Measurements from ENCODE around the gene CDC45.

DNA sequence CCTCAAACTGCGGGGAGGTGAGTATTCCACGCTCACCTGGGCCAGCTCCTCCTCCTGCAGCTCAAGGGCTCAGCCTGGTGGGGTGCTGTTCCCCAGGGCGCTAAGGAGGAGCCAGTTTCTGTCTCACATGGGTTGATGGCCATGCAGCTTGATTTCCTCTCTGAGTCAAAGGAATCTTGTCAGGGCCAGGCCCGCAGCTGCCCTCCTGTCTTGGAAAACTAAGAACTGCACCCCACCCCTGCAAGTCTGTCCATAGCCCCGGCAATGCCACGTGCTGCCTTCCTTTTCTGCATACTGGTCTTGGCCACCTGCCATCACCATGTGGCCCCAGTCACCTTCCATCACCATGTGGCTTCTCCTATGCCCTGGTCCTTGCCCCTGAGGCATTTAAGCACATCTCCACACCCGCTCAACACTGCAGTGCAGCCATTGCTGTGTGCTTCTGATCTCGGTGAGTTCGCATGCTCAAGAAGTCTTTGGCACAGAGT lies 79.6 kb downstream of the CDC45 start:
- TF ChIP-seq POLR2A (IDR thresholded peaks at IDR 0.05; ENCODE audit: extremely low read depth, insufficient read length) (no peak), MAX (IDR thresholded peaks at IDR 0.05; ENCODE audit: low read depth, low read length) (no peak), MYC (IDR thresholded peaks at IDR 0.05; ENCODE audit: low read depth, low read length) (no peak)
- TF ChIP-seq, protein P1, sequence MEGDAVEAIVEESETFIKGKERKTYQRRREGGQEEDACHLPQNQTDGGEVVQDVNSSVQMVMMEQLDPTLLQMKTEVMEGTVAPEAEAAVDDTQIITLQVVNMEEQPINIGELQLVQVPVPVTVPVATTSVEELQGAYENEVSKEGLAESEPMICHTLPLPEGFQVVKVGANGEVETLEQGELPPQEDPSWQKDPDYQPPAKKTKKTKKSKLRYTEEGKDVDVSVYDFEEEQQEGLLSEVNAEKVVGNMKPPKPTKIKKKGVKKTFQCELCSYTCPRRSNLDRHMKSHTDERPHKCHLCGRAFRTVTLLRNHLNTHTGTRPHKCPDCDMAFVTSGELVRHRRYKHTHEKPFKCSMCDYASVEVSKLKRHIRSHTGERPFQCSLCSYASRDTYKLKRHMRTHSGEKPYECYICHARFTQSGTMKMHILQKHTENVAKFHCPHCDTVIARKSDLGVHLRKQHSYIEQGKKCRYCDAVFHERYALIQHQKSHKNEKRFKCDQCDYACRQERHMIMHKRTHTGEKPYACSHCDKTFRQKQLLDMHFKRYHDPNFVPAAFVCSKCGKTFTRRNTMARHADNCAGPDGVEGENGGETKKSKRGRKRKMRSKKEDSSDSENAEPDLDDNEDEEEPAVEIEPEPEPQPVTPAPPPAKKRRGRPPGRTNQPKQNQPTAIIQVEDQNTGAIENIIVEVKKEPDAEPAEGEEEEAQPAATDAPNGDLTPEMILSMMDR (IDR thresholded peaks at IDR 0.05; ENCODE audit: low read depth, low read length): no peak

Data from NB4 (cell line).